NT2/D1 (cell line): Measurements from ENCODE around the gene PIK3R6.

Source experiments
- DNase-seq: peaks from one replicate; pipeline ENCODE4 v3.0.0-alpha.2; 2011; ENCODE audit warnings: low read depth, low spot score
- H3K27me3 ChIP-seq: 2 replicates; pipeline ENCODE4 v1.6.0; 2011; ENCODE audit warnings: mild to moderate bottlenecking; ENCODE audit not compliant: insufficient read length, insufficient read depth
- H3K36me3 ChIP-seq: 2 replicates; pipeline ENCODE4 v1.6.1; 2011; ENCODE audit warnings: mild to moderate bottlenecking, low read length, mixed read lengths; ENCODE audit not compliant: insufficient read depth, insufficient read length
- H3K4me1 ChIP-seq: 2 replicates; pipeline ENCODE4 v1.5.1; 2011; ENCODE audit not compliant: insufficient read depth, insufficient read length
- H3K4me3 ChIP-seq: 2 replicates; pipeline ENCODE4 v1.5.1; 2011; ENCODE audit warnings: low read depth; ENCODE audit not compliant: insufficient read length
- H3K9ac ChIP-seq: 2 replicates; pipeline ENCODE4 v1.6.0; 2011; ENCODE audit warnings: low read depth; ENCODE audit not compliant: insufficient read length
- H3K9me3 ChIP-seq: 2 replicates; pipeline ENCODE4 v1.5.1; 2011; ENCODE audit warnings: mild to moderate bottlenecking, low read length; ENCODE audit not compliant: insufficient read depth
- SUZ12 ChIP-seq: IDR thresholded peaks from 2 replicates; pipeline ENCODE4 v1.6.1; 2011; ENCODE audit not compliant: insufficient read length, insufficient read depth; ENCODE audit errors: extremely low read depth
- YY1 ChIP-seq: IDR thresholded peaks from 2 replicates; pipeline ENCODE4 v1.6.1; 2011; ENCODE audit not compliant: insufficient read length, insufficient read depth
- ZNF274 ChIP-seq: IDR thresholded peaks from 2 replicates; pipeline ENCODE4 v1.6.1; 2011; ENCODE audit warnings: mild to moderate bottlenecking, low read depth, low read length

PIK3R6 gene

GRCh38 chr17:8879410-8879809 is 11.9 kb upstream of the PIK3R6 start:
- DNase-seq, result no peak
- no peak for TF ChIP-seq SUZ12
- no peak for TF ChIP-seq ZNF274
- no peak for TF ChIP-seq YY1
- no peaks in the 10 kb centered on the region for H3K9me3 ChIP-seq
- no peaks in the 10 kb centered on the region for H3K27me3 ChIP-seq
- no peaks in the 10 kb centered on the region for H3K36me3 ChIP-seq
- no peak overlapping the region for H3K4me3 ChIP-seq
- no peak overlapping the region for H3K9ac ChIP-seq
- no peaks in the 10 kb centered on the region for H3K4me1 ChIP-seq

- Histone ChIP-seq H3K4me1 (no peaks in the 10 kb centered on the region), H3K9ac (no peak overlapping the region), H3K4me3 (no peak overlapping the region), H3K36me3 (no peaks in the 10 kb centered on the region), H3K9me3 (no peaks in the 10 kb centered on the region), H3K27me3 (no peaks in the 10 kb centered on the region)
- DNase-seq, result no peak
- no peak for TF ChIP-seq SUZ12
- TF ChIP-seq YY1, result no peak
- TF ChIP-seq ZNF274, result no peak
Observed at GRCh38 chr17:8877984-8878383, 10.5 kb upstream of the PIK3R6 start.

- no peaks in the 10 kb centered on the region for H3K4me1 ChIP-seq
- no peak for DNase-seq
- H3K9ac ChIP-seq, result no peak overlapping the region
- H3K27me3 ChIP-seq, result no peaks in the 10 kb centered on the region
- H3K9me3 ChIP-seq, result no peaks in the 10 kb centered on the region
- TF ChIP-seq ZNF274, result no peak
- TF ChIP-seq SUZ12, result no peak
- TF ChIP-seq YY1, result no peak
- H3K36me3 ChIP-seq, result no peaks in the 10 kb centered on the region
- no peak overlapping the region for H3K4me3 ChIP-seq
Observed at GRCh38 chr17:8875957-8876356, 8.5 kb upstream of the PIK3R6 start.

GRCh38 chr17:8875436-8875835 is 8.0 kb upstream of the PIK3R6 start:
- H3K4me3 ChIP-seq, result no peak overlapping the region
- no peak overlapping the region for H3K9ac ChIP-seq
- no peaks in the 10 kb centered on the region for H3K27me3 ChIP-seq
- H3K4me1 ChIP-seq, result no peaks in the 10 kb centered on the region
- no peak for TF ChIP-seq YY1
- no peak for TF ChIP-seq ZNF274
- TF ChIP-seq SUZ12, result no peak
- H3K36me3 ChIP-seq, result no peaks in the 10 kb centered on the region
- no peak for DNase-seq
- no peaks in the 10 kb centered on the region for H3K9me3 ChIP-seq

GRCh38 chr17:8873801-8874715 is 6.6 kb upstream of the PIK3R6 start:
- H3K4me3 ChIP-seq, result no peak overlapping the region
- no peak overlapping the region for H3K9ac ChIP-seq
- no peaks in the 10 kb centered on the region for H3K9me3 ChIP-seq
- H3K36me3 ChIP-seq, result no peaks in the 10 kb centered on the region
- H3K4me1 ChIP-seq, result no peaks in the 10 kb centered on the region
- DNase-seq, result no peak
- no peaks in the 10 kb centered on the region for H3K27me3 ChIP-seq
- TF ChIP-seq SUZ12, result no peak
- no peak for TF ChIP-seq YY1
- no peak for TF ChIP-seq ZNF274

GRCh38 chr17:8872705-8873435 is 5.4 kb upstream of the PIK3R6 start:
- Histone ChIP-seq H3K4me1 (no peaks in the 10 kb centered on the region), H3K9ac (no peak overlapping the region), H3K9me3 (no peaks in the 10 kb centered on the region), H3K27me3 (no peaks in the 10 kb centered on the region), H3K36me3 (no peaks in the 10 kb centered on the region), H3K4me3 (no peak overlapping the region)
- no peak for DNase-seq
- TF ChIP-seq SUZ12 (no peak), YY1 (no peak), ZNF274 (no peak)

GRCh38 chr17:8872036-8872704 is 4.7 kb upstream of the PIK3R6 start:
- H3K9me3 ChIP-seq, result no peaks in the 10 kb centered on the region
- no peaks in the 10 kb centered on the region for H3K27me3 ChIP-seq
- H3K9ac ChIP-seq, result no peak overlapping the region
- TF ChIP-seq YY1 (no peak), ZNF274 (no peak), SUZ12 (no peak)
- H3K4me3 ChIP-seq, result no peak overlapping the region
- no peaks in the 10 kb centered on the region for H3K36me3 ChIP-seq
- no peak for DNase-seq
- H3K4me1 ChIP-seq, result no peaks in the 10 kb centered on the region
